Calu3 (cell line): ENCODE results near the gene CERCAM. TPM values are rescaled to one million over a fixed set of nuclear protein-coding genes. Genes with fewer than 3 reads are reported as not detected.

Experiments
- BruUV-seq: library from RNA; stranded (reverse); fragments of 400-500 nt; replicated peaks from 2 replicates; lab custom pipeline; 2021; lab: Mats Ljungman, UMichigan
- CTCF ChIA-PET: fragments of 300-600 bp; sonication (Branson Sonifier 250); formaldehyde crosslinking; loops from one replicate; lab custom pipeline; 2022; ENCODE audit warnings: antibody characterized with exemption; lab: Charles Lee
- DNase-seq: peaks from one replicate; pipeline ENCODE4 v3.0.0; 2022
- H3K27ac Mint-ChIP-seq: one replicate; pipeline ENCODE4 v1.8.0; 2022; ENCODE audit warnings: mixed read lengths; ENCODE audit not compliant: unreplicated experiment
- H3K27me3 Mint-ChIP-seq: one replicate; pipeline ENCODE4 v1.8.0; 2022; ENCODE audit warnings: mixed read lengths; ENCODE audit not compliant: unreplicated experiment
- H3K36me3 Mint-ChIP-seq: one replicate; pipeline ENCODE4 v1.8.0; 2022; ENCODE audit warnings: mild to moderate bottlenecking, moderate library complexity, mixed read lengths; ENCODE audit not compliant: insufficient read depth, unreplicated experiment
- H3K4me1 Mint-ChIP-seq: one replicate; pipeline ENCODE4 v1.8.0; 2022; ENCODE audit warnings: mild to moderate bottlenecking, low read depth, mixed read lengths; ENCODE audit not compliant: unreplicated experiment
- H3K4me3 Mint-ChIP-seq: one replicate; pipeline ENCODE4 v1.8.0; 2022; ENCODE audit warnings: mild to moderate bottlenecking, low read depth, moderate library complexity, mixed read lengths; ENCODE audit not compliant: unreplicated experiment
- H3K9me3 Mint-ChIP-seq: one replicate; pipeline ENCODE4 v1.8.0; 2022; ENCODE audit warnings: low read depth, mixed read lengths; ENCODE audit not compliant: unreplicated experiment
- intact Hi-C: fragments of 100-400 bp; cut with micrococcal nuclease; formaldehyde crosslinking; loops from one replicate; pipeline ENCODE4 v1.10.0; 2022; ENCODE audit not compliant: unreplicated experiment
- total RNA-seq: library from RNA; stranded (reverse); gene quantifications from 2 replicates; pipeline ENCODE4 v1.2.3, GENCODE V29; 2022
- TF ChIP-seq, protein P1 (sequence below): fragments of 200-600 bp; IDR thresholded peaks from one replicate; pipeline ENCODE4 v1.8.0; 2022; ENCODE audit warnings: antibody characterized with exemption; ENCODE audit not compliant: unreplicated experiment

Gene CERCAM
- total RNA-seq, 1 experiment from 2014 or later: 11.5 TPM

DNA sequence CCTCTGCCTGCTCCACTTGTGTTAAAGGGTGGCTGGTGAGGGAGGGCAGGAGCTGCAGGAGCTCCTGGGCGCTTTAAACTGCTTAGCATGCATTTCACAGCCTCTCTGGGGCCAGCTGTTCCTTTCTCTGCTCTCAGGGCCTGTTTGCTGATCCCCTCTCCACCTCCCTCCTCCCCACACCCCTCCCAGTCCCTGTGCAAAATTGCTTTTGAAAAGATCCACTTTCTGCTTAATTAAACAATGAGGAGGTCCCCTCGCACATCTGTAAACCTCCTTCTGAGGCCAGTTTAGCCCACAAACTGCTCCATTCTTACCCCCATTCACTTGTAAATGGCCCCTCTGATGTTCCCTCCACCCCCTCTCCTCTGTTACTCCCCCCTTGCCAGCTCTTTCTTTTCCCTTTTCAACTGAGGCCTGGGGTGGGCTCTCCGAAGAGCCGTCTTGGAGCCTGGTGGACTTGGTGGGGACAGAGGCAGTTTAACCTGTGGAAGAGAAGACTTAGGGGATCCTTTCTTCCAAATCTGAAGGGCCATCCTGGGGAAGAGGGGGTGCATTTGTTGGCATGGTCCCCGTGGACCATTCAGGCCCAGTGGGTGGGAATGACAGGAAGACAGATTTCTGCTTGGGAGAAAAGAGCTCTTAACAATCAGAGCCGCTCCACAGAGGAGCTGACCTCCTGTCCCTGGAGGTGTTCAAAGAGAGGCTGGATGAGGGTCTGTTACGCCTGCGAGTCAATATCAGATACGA, 37.5 kb upstream of the CERCAM start:
- Mint-ChIP-seq H3K27me3 (no peaks in the 10 kb centered on the region), H3K27ac (no peak overlapping the region), H3K36me3 (no peaks in the 10 kb centered on the region), H3K4me3 (no peak overlapping the region), H3K4me1 (no peaks in the 10 kb centered on the region), H3K9me3 (no peaks in the 10 kb centered on the region)
- BruUV-seq: no TSS peak
- no peak for DNase-seq
- TF ChIP-seq, protein P1, sequence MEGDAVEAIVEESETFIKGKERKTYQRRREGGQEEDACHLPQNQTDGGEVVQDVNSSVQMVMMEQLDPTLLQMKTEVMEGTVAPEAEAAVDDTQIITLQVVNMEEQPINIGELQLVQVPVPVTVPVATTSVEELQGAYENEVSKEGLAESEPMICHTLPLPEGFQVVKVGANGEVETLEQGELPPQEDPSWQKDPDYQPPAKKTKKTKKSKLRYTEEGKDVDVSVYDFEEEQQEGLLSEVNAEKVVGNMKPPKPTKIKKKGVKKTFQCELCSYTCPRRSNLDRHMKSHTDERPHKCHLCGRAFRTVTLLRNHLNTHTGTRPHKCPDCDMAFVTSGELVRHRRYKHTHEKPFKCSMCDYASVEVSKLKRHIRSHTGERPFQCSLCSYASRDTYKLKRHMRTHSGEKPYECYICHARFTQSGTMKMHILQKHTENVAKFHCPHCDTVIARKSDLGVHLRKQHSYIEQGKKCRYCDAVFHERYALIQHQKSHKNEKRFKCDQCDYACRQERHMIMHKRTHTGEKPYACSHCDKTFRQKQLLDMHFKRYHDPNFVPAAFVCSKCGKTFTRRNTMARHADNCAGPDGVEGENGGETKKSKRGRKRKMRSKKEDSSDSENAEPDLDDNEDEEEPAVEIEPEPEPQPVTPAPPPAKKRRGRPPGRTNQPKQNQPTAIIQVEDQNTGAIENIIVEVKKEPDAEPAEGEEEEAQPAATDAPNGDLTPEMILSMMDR: no peak
- CTCF ChIA-PET: no interaction called here
- intact Hi-C loops: no loop called here

- Mint-ChIP-seq H3K27ac (no peak overlapping the region), H3K4me1 (no peaks in the 10 kb centered on the region), H3K9me3 (no peaks in the 10 kb centered on the region), H3K27me3 (no peaks in the 10 kb centered on the region), H3K4me3 (no peak overlapping the region), H3K36me3 (no peaks in the 10 kb centered on the region)
- no TSS peak for BruUV-seq
- CTCF ChIA-PET: no interaction called here
- TF ChIP-seq, protein P1: no peak
- intact Hi-C loops: no loop called here
- DNase-seq: no peak
Measured at GRCh38 chr9:128383791-128384190, 36.9 kb upstream of the CERCAM start.

DNA sequence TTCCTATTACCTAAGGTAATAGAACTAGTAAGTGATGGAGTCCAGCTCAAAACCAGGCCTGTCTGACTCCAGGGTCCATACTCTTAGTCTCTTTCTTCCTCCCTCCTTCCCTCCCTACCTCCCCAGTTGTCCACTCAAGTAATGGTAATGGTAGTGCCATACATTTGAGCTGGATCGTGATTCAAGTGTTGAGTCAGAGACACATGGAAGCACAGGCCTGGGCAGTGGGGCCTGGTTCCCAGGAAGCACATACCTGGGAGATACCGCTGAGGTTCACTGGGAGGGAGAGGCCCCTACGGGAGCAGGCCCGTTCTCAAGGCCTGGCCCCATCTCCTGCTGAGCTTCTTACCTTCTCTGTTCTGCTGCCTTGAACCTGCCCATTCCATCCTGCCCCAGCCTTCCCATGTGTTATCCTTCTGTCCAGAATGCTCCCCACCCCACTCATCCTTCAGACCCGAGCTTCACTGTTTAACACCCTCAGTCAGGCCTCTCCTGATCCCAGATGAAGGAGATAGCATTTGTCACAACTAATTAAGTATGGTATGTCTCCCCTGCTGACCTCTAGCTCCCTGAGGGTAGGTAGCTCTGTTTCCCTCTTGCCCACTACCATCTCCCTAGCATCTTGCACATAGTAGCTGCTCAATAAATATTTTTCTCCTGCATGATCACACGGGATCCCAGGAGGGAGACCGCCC, 35.7 kb upstream of the CERCAM start:
- no peaks in the 10 kb centered on the region for H3K4me1 Mint-ChIP-seq
- no TSS peak for BruUV-seq
- no peak overlapping the region for H3K27ac Mint-ChIP-seq
- CTCF ChIA-PET: no interaction called here
- H3K9me3 Mint-ChIP-seq: no peaks in the 10 kb centered on the region
- peaks cover 4% of the 10 kb centered on the region for H3K36me3 Mint-ChIP-seq
- intact Hi-C loops: no loop called here
- H3K4me3 Mint-ChIP-seq: no peak overlapping the region
- no peaks in the 10 kb centered on the region for H3K27me3 Mint-ChIP-seq
- no peak for DNase-seq
- TF ChIP-seq, protein P1: no peak

- Mint-ChIP-seq H3K27me3 (no peaks in the 10 kb centered on the region), H3K9me3 (no peaks in the 10 kb centered on the region), H3K4me3 (no peak overlapping the region), H3K27ac (no peak overlapping the region), H3K36me3 (peaks cover 4% of the 10 kb centered on the region), H3K4me1 (no peaks in the 10 kb centered on the region)
- DNase-seq: no peak
- intact Hi-C loops: no loop called here
- TF ChIP-seq, protein P1: no peak
- CTCF ChIA-PET: no interaction called here
- no TSS peak for BruUV-seq
Measured at GRCh38 chr9:128385496-128386460, 34.9 kb upstream of the CERCAM start.
